PC-9 (cell line): ENCODE results near the gene TM9SF1. TPM values are rescaled to one million over a fixed set of nuclear protein-coding genes. Genes with fewer than 3 reads are reported as not detected.

Source experiments
- BruUV-seq: library from RNA; stranded (reverse); fragments of 400-500 nt; replicated peaks from 2 replicates; lab custom pipeline; 2021; lab: Mats Ljungman, UMichigan
- CTCF ChIA-PET: fragments of 300-600 bp; sonication (Branson Sonifier 250); formaldehyde crosslinking; loops from one replicate; lab custom pipeline; 2022; ENCODE audit warnings: antibody characterized with exemption; lab: Charles Lee
- POLR2A ChIA-PET: fragments of 300-600 bp; sonication (Branson Sonifier 250); formaldehyde crosslinking; loops from one replicate; lab custom pipeline; 2022; ENCODE audit warnings: antibody characterized with exemption; ENCODE audit not compliant: unreplicated experiment; lab: Charles Lee
- DNase-seq, 2 experiments: peaks; one replicate each; pipeline versions ENCODE4 v3.0.0 to v3.0.0-alpha.2; 2015 to 2022; ENCODE audit warnings: mixed read lengths in 1 of 2
- H2AFZ ChIP-seq: fragments of 200-600 bp; sonication (generic); 2 replicates; pipeline ENCODE4 v1.8.1; 2017; ENCODE audit warnings: antibody characterized with exemption
- H3F3A ChIP-seq: fragments of 200-600 bp; sonication (generic); 2 replicates; pipeline ENCODE4 v1.8.1; 2017; ENCODE audit warnings: antibody characterized with exemption, mild to moderate bottlenecking, low read depth; ENCODE audit not compliant: insufficient read depth
- H3K27ac ChIP-seq: fragments of 200-600 bp; sonication (generic); 2 replicates; pipeline ENCODE4 v1.6.1; 2016; ENCODE audit warnings: mixed run types
- H3K27me3 ChIP-seq: fragments of 200-600 bp; sonication (generic); 2 replicates; pipeline ENCODE4 v1.6.1; 2016; ENCODE audit warnings: low read depth, mixed run types; ENCODE audit not compliant: insufficient read depth
- H3K36me3 ChIP-seq: fragments of 200-600 bp; sonication (generic); 2 replicates; pipeline ENCODE4 v1.6.1; 2016; ENCODE audit warnings: low read depth, mixed run types
- H3K4me1 ChIP-seq: fragments of 200-600 bp; sonication (generic); replicated peaks from 2 replicates; pipeline ENCODE4 v1.6.1; 2016; ENCODE audit warnings: mixed run types; ENCODE audit not compliant: insufficient read depth
- H3K4me2 ChIP-seq: fragments of 200-600 bp; sonication (generic); 2 replicates; pipeline ENCODE4 v1.6.1; 2017; ENCODE audit warnings: mixed run types
- H3K4me3 ChIP-seq: fragments of 200-600 bp; sonication (generic); 2 replicates; pipeline ENCODE4 v1.6.1; 2016; ENCODE audit warnings: mixed run types
- H3K79me2 ChIP-seq: fragments of 200-600 bp; sonication (generic); 2 replicates; pipeline ENCODE4 v1.6.1; 2017; ENCODE audit warnings: low read depth, mixed run types
- H3K9me2 ChIP-seq: fragments of 200-600 bp; sonication (generic); 2 replicates; pipeline ENCODE4 v1.8.1; 2017; ENCODE audit warnings: mild to moderate bottlenecking; ENCODE audit not compliant: insufficient read depth
- H3K9me3 ChIP-seq: fragments of 200-600 bp; sonication (generic); 2 replicates; pipeline ENCODE4 v1.8.1; 2016; ENCODE audit warnings: low read depth; ENCODE audit not compliant: insufficient read depth
- H4K20me1 ChIP-seq: fragments of 200-600 bp; sonication (generic); 2 replicates; pipeline ENCODE4 v1.8.1; 2017; ENCODE audit not compliant: insufficient read depth
- CTCF ChIP-seq: fragments of 200-600 bp; sonication (generic); conservative IDR thresholded peaks from 2 replicates; pipeline ENCODE4 v1.6.1; 2017; ENCODE audit warnings: mixed run types, antibody characterized with exemption, mild to moderate bottlenecking, moderate library complexity
- EZH2 ChIP-seq: fragments of 200-600 bp; sonication (generic); IDR thresholded peaks from 2 replicates; pipeline ENCODE4 v1.8.0; 2017; ENCODE audit warnings: antibody characterized with exemption, low read depth
- intact Hi-C: fragments of 100-400 bp; cut with micrococcal nuclease; formaldehyde crosslinking; loops from one replicate; pipeline ENCODE4 v1.10.0; 2022; ENCODE audit not compliant: unreplicated experiment
- total RNA-seq: library from RNA; stranded (reverse); gene quantifications from 2 replicates; pipeline ENCODE4 v1.2.3, GENCODE V29; 2021

Gene TM9SF1
- total RNA-seq, 1 experiment from 2014 or later: 37.3 TPM

DNA sequence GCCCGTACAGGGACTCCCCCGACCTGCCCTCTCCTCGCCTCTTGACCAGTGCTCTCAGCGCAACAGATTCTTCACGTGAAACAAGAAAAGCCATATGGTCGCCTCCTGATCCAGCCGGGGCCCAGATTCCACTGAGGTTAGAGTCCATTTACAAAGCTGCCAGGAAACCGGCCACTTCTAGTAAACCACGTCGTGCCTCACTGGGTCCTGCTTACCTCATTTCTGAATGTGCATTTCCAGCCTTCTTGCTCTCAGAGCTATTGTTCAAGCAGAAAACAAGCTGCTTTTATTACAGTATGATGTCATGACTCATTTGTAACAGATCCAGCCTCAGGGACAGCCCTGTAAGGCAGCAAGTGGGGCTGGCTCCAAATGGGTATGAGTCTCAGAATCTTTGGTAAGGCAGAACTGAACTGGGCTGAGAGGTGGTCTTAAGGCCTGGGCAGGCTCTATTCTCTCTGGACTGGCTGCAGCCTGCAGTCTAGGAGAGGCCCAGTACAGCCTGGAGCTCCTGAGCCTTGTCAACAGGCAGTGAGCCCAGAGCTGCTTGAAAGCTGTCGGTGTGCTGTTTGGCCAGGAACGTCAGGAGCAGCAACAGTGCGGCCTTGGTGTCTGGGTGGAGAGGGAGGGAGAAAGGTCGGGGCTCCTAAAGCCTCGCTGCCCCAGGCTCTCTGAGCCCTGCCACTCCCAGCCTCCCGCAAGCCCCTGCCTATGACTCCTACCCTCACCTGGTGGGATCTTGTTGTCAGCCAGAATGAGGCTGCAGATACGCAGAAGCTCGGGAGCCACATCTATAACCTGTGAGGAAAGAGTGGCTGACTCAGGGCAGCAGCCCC lies 15.1 kb downstream of the TM9SF1 start:
- POLR2A ChIA-PET: no interaction called here
- no peaks in the 10 kb centered on the region for H3K9me2 ChIP-seq
- no TSS peak for BruUV-seq
- no peaks in the 10 kb centered on the region for H3K27me3 ChIP-seq
- CTCF ChIA-PET: no interaction called here
- no peaks in the 10 kb centered on the region for H3K9me3 ChIP-seq
- H3K4me3 ChIP-seq: no peak overlapping the region
- H3K4me2 ChIP-seq: no peak overlapping the region
- TF ChIP-seq CTCF (no peak), EZH2 (no peak)
- H4K20me1 ChIP-seq: no peaks in the 10 kb centered on the region; the same call in 1 of the 2 replicates
- no peaks in the 10 kb centered on the region for H3K79me2 ChIP-seq
- no peak overlapping the region for H2AFZ ChIP-seq
- DNase-seq: no peak
- H3K36me3 ChIP-seq: no peaks in the 10 kb centered on the region
- no peaks in the 10 kb centered on the region for H3K4me1 ChIP-seq
- no peaks in the 10 kb centered on the region; the same call in 1 of the 2 replicates for H3F3A ChIP-seq
- no peak overlapping the region for H3K27ac ChIP-seq
- intact Hi-C loops: no loop called here

GRCh38 chr14:24179294-24179960 lies 15.8 kb downstream of the TM9SF1 start:
- no TSS peak for BruUV-seq
- H3K9me2 ChIP-seq: no peaks in the 10 kb centered on the region
- CTCF ChIA-PET: no interaction called here

More at GRCh38 chr14:24179294-24179960, 15.8 kb downstream of the TM9SF1 start:
- intact Hi-C loops: no loop called here
- H3K79me2 ChIP-seq: no peaks in the 10 kb centered on the region
- DNase-seq: no peak
- no peaks in the 10 kb centered on the region for H3K4me1 ChIP-seq
- no peaks in the 10 kb centered on the region; the same call in 1 of the 2 replicates for H4K20me1 ChIP-seq
- no peak overlapping the region for H2AFZ ChIP-seq
- POLR2A ChIA-PET: no interaction called here
- no peaks in the 10 kb centered on the region; the same call in 1 of the 2 replicates for H3F3A ChIP-seq
- H3K9me3 ChIP-seq: no peaks in the 10 kb centered on the region
- no peak overlapping the region for H3K4me2 ChIP-seq
- no peaks in the 10 kb centered on the region for H3K27me3 ChIP-seq
- no peak overlapping the region for H3K27ac ChIP-seq
- TF ChIP-seq EZH2 (no peak), CTCF (no peak)
- no peaks in the 10 kb centered on the region for H3K36me3 ChIP-seq
- H3K4me3 ChIP-seq: no peak overlapping the region
